ENCODE results near the gene ESPN. TPM values are rescaled to one million over a fixed set of nuclear protein-coding genes. Genes with fewer than 3 reads are reported as not detected.

ESPN gene
- polyA plus RNA-seq, 1 experiment = not detected

GRCh38 chr1:6484826-6485167, 60.2 kb downstream of the ESPN start:
- ChIA-PET CTCF (interaction anchor here (1.0 to 2.3 kb wide), 4 partner anchors 10 to 162 kb away, joined by 3 to 8 read pairs (median 5); no protein-coding TSS in a partner anchor), POLR2A (no interaction called here)
- Histone ChIP-seq H3K36me3 (ENCODE audit: control insufficient read depth, insufficient read depth, low read length) (no peaks in the 10 kb centered on the region), H3K4me3 (ENCODE audit: low read depth, low read length) (peak overlapping the region; percentile 56), H3K27me3 (ENCODE audit: control insufficient read depth, insufficient read depth, low read length) (no peaks in the 10 kb centered on the region)
- DNase-seq (ENCODE audit: low read depth) = no peak
- TF ChIP-seq CTCF (IDR thresholded peaks at IDR 0.05; ENCODE audit: insufficient read depth, low read depth, low read length) = no peak

GRCh38 chr1:6485168-6486101, 60.9 kb downstream of the ESPN start:
- ChIA-PET POLR2A (no interaction called here), CTCF (interaction anchor here (0.6 to 8.1 kb wide), 21 partner anchors 7 to 1609 kb away, joined by 3 to 124 read pairs (median 4); no protein-coding TSS in a partner anchor)
- Histone ChIP-seq H3K4me3 (ENCODE audit: low read depth, low read length) (peak overlapping the region; percentile 56), H3K36me3 (ENCODE audit: control insufficient read depth, insufficient read depth, low read length) (no peaks in the 10 kb centered on the region), H3K27me3 (ENCODE audit: control insufficient read depth, insufficient read depth, low read length) (no peaks in the 10 kb centered on the region)
- DNase-seq (ENCODE audit: low read depth) = no peak
- TF ChIP-seq CTCF (IDR thresholded peaks at IDR 0.05; ENCODE audit: insufficient read depth, low read depth, low read length) = peak; percentile 32; the same call in 1 of the 2 replicates

- TF ChIP-seq CTCF (IDR thresholded peaks at IDR 0.05; ENCODE audit: insufficient read depth, low read depth, low read length) = peak; percentile 97
- H3K4me3 ChIP-seq (ENCODE audit: low read depth, low read length) = no peak overlapping the region
- CTCF ChIA-PET = interaction anchor here (0.6 to 8.1 kb wide), 20 partner anchors 8 to 1608 kb away, joined by 3 to 124 read pairs (median 3); partner anchors contain the start of genes NOL9 and TAS1R1
- H3K27me3 ChIP-seq (ENCODE audit: control insufficient read depth, insufficient read depth, low read length) = no peaks in the 10 kb centered on the region
- POLR2A ChIA-PET = no interaction called here
- H3K36me3 ChIP-seq (ENCODE audit: control insufficient read depth, insufficient read depth, low read length) = no peaks in the 10 kb centered on the region
- no peak for DNase-seq (ENCODE audit: low read depth)
These were observed 61.9 kb downstream of the ESPN start for GRCh38 chr1:6486433-6487011.

GRCh38 chr1:6487804-6488484, 63.4 kb downstream of the ESPN start:
- ChIA-PET CTCF (interaction anchor here (0.7 to 8.1 kb wide), 9 partner anchors 10 to 159 kb away, joined by 3 to 124 read pairs (median 20); partner anchors contain the start of genes NOL9 and TAS1R1), POLR2A (no interaction called here)
- DNase-seq (ENCODE audit: low read depth) = no peak

More at GRCh38 chr1:6487804-6488484, 63.4 kb downstream of the ESPN start:
- H3K4me3 ChIP-seq (ENCODE audit: low read depth, low read length) = no peak overlapping the region
- H3K27me3 ChIP-seq (ENCODE audit: control insufficient read depth, insufficient read depth, low read length) = no peaks in the 10 kb centered on the region
- no peaks in the 10 kb centered on the region for H3K36me3 ChIP-seq (ENCODE audit: control insufficient read depth, insufficient read depth, low read length)
- TF ChIP-seq CTCF (IDR thresholded peaks at IDR 0.05; ENCODE audit: insufficient read depth, low read depth, low read length) = no peak

All from BJ (cell line).